Neural progenitor cell (in vitro differentiated cells): ENCODE measurements around the gene SLC7A10. TPM values are rescaled to one million over a fixed set of nuclear protein-coding genes. Genes with fewer than 3 reads are reported as not detected.
A peak's percentile ranks its signal among the peaks of the same experiment; 100 is the strongest.

Experiments used
- DNase-seq: peaks from one replicate; pipeline ENCODE4 v3.0.0-alpha.2; 2016; ENCODE audit warnings: low spot score
- H2AFZ ChIP-seq: fragments of 200-600 bp; sonication (generic); replicated peaks from 2 replicates; pipeline ENCODE4 v1.6.1; 2016; ENCODE audit warnings: antibody characterized with exemption
- H3F3A ChIP-seq: fragments of 200-600 bp; sonication (generic); 2 replicates; pipeline ENCODE4 v1.6.1; 2016; ENCODE audit warnings: antibody characterized with exemption, low read depth
- H3K27ac ChIP-seq: fragments of 200-600 bp; sonication (generic); 2 replicates; pipeline ENCODE4 v1.5.1; 2016; ENCODE audit warnings: mild to moderate bottlenecking
- H3K27me3 ChIP-seq: fragments of 200-600 bp; sonication (generic); 2 replicates; pipeline ENCODE4 v1.6.1; 2016; ENCODE audit warnings: mild to moderate bottlenecking, moderate library complexity
- H3K36me3 ChIP-seq: fragments of 200-600 bp; sonication (generic); 2 replicates; pipeline ENCODE4 v1.5.1; 2016
- H3K4me1 ChIP-seq: fragments of 200-600 bp; sonication (generic); 2 replicates; pipeline ENCODE4 v1.6.1; 2016; ENCODE audit warnings: mixed run types
- H3K4me2 ChIP-seq: fragments of 200-600 bp; sonication (generic); 2 replicates; pipeline ENCODE4 v1.6.1; 2016
- H3K4me3 ChIP-seq: fragments of 200-600 bp; sonication (generic); 2 replicates; pipeline ENCODE4 v1.5.1; 2016
- H3K79me2 ChIP-seq: fragments of 200-600 bp; sonication (generic); 2 replicates; pipeline ENCODE4 v1.6.1; 2016; ENCODE audit warnings: low read depth
- H3K9ac ChIP-seq: fragments of 200-600 bp; sonication (generic); 2 replicates; pipeline ENCODE4 v1.6.1; 2016
- H3K9me3 ChIP-seq: fragments of 200-600 bp; sonication (generic); 2 replicates; pipeline ENCODE4 v1.5.1; 2016; ENCODE audit warnings: low read depth
- H4K20me1 ChIP-seq: fragments of 200-600 bp; sonication (generic); 2 replicates; pipeline ENCODE4 v1.6.1; 2016; ENCODE audit warnings: low read depth
- H3K27ac Mint-ChIP-seq: 3 replicates; pipeline ENCODE4 v1.8.0; 2021; ENCODE audit warnings: mixed read lengths
- H3K27me3 Mint-ChIP-seq: 2 replicates; pipeline ENCODE4 v1.8.0; 2022; ENCODE audit warnings: low read depth, mild to moderate bottlenecking, inconsistent platforms, moderate library complexity, mixed read lengths; ENCODE audit not compliant: insufficient read depth
- H3K36me3 Mint-ChIP-seq: 3 replicates; pipeline ENCODE4 v1.8.0; 2021; ENCODE audit warnings: mixed read lengths
- H3K4me1 Mint-ChIP-seq: 3 replicates; pipeline ENCODE4 v1.8.0; 2021; ENCODE audit warnings: mixed read lengths
- H3K4me3 Mint-ChIP-seq: 3 replicates; pipeline ENCODE4 v1.8.0; 2021; ENCODE audit warnings: mild to moderate bottlenecking, moderate library complexity, mixed read lengths
- H3K9me3 Mint-ChIP-seq: 3 replicates; pipeline ENCODE4 v1.8.0; 2020; ENCODE audit warnings: mixed read lengths
- EZH2 ChIP-seq: fragments of 200-600 bp; sonication (generic); IDR thresholded peaks from 2 replicates; pipeline ENCODE4 v1.6.1; 2017; ENCODE audit warnings: antibody characterized with exemption, mild to moderate bottlenecking, moderate library complexity
- EZH2phosphoT487 ChIP-seq: fragments of 200-600 bp; sonication (generic); IDR thresholded peaks from 2 replicates; pipeline ENCODE4 v1.6.1; 2017; ENCODE audit warnings: antibody characterized with exemption
- total RNA-seq: library from RNA; depleted of rRNA; stranded (reverse); fragments of >200 nt; gene quantifications from 2 replicates; pipeline ENCODE4 v1.2.3, GENCODE V29; 2015; ENCODE audit warnings: low replicate concordance
- TF ChIP-seq, protein P1 (sequence below): fragments of 200-600 bp; sonication (generic); IDR thresholded peaks from 2 replicates; pipeline ENCODE4 v1.5.1; 2017; ENCODE audit warnings: antibody characterized with exemption, mild to moderate bottlenecking

Gene SLC7A10
- total RNA-seq, 1 donor from 2014 or later: 0.79 TPM

DNA sequence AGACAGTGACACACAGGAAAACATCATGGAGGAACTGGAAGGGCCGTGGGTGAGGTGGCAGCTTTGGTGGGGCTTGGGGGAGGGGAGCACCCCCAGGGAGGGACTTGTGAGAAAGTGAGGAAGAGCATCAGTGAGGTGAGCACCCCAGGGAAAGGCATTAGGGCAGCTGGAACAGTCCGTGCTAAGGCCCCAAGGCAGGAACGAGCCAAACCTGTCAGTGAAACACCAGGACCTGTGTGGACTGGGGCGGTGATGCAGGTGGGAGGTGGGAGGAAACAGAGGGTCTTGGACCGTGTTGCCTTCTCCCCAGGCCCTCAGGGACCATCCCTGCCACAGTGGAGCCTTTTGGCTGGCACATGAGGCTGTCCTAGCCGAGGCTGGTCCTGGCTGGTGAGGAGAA is 17.3 kb upstream of the SLC7A10 start:
- no peak for DNase-seq
- H3K4me2 ChIP-seq: no peak overlapping the region
- no peaks in the 10 kb centered on the region for H3F3A ChIP-seq
- peaks cover 2% of the 10 kb centered on the region for H3K9me3 Mint-ChIP-seq
- H3K27ac Mint-ChIP-seq: no peak overlapping the region
- H3K27me3 ChIP-seq: no peaks in the 10 kb centered on the region
- H3K4me1 Mint-ChIP-seq: no peaks in the 10 kb centered on the region
- H3K79me2 ChIP-seq: no peaks in the 10 kb centered on the region
- no peak overlapping the region for H3K27ac ChIP-seq
- no peak overlapping the region for H2AFZ ChIP-seq
- H3K4me1 ChIP-seq: no peaks in the 10 kb centered on the region
- no peaks in the 10 kb centered on the region for H3K36me3 Mint-ChIP-seq
- H3K4me3 Mint-ChIP-seq: no peak overlapping the region
- TF ChIP-seq, protein P1, sequence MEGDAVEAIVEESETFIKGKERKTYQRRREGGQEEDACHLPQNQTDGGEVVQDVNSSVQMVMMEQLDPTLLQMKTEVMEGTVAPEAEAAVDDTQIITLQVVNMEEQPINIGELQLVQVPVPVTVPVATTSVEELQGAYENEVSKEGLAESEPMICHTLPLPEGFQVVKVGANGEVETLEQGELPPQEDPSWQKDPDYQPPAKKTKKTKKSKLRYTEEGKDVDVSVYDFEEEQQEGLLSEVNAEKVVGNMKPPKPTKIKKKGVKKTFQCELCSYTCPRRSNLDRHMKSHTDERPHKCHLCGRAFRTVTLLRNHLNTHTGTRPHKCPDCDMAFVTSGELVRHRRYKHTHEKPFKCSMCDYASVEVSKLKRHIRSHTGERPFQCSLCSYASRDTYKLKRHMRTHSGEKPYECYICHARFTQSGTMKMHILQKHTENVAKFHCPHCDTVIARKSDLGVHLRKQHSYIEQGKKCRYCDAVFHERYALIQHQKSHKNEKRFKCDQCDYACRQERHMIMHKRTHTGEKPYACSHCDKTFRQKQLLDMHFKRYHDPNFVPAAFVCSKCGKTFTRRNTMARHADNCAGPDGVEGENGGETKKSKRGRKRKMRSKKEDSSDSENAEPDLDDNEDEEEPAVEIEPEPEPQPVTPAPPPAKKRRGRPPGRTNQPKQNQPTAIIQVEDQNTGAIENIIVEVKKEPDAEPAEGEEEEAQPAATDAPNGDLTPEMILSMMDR: no peak
- TF ChIP-seq EZH2phosphoT487: no peak
- no peak for TF ChIP-seq EZH2
- H3K9ac ChIP-seq: no peak overlapping the region
- H3K36me3 ChIP-seq: no peaks in the 10 kb centered on the region
- no peaks in the 10 kb centered on the region for H4K20me1 ChIP-seq
- H3K4me3 ChIP-seq: no peak overlapping the region
- peaks cover 6% of the 10 kb centered on the region for H3K27me3 Mint-ChIP-seq
- peaks cover 5% of the 10 kb centered on the region for H3K9me3 ChIP-seq

DNA sequence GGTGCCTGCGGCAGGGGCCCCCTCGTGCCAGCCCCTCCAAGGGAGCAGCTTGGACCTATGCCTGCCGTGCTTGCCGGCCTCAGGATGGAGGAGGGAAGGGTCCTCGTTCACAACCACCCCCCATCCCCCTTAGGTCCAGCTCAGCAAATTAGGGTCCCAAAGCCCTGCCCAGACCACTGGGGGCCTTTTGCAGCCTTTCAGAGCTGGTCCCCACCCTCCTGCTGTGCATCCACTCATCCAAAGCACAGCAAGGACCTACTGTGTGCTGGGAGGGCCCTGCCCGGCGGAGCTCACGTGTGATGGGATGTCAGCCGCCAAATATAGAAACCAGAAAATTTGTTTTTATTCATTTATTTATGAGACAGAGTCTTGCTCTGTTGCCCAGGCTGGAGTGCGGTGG is 16.5 kb upstream of the SLC7A10 start:
- TF ChIP-seq EZH2phosphoT487 (no peak), EZH2 (no peak)
- TF ChIP-seq, protein P1: no peak
- DNase-seq: no peak
- Mint-ChIP-seq H3K36me3 (no peaks in the 10 kb centered on the region), H3K9me3 (peaks cover 2% of the 10 kb centered on the region), H3K4me1 (no peaks in the 10 kb centered on the region), H3K4me3 (no peak overlapping the region), H3K27ac (no peak overlapping the region), H3K27me3 (peaks cover 5% of the 10 kb centered on the region)
- no peaks in the 10 kb centered on the region for H3K79me2 ChIP-seq
- no peak overlapping the region for H3K9ac ChIP-seq
- no peaks in the 10 kb centered on the region for H3F3A ChIP-seq
- no peak overlapping the region for H3K27ac ChIP-seq
- no peak overlapping the region for H2AFZ ChIP-seq
- no peaks in the 10 kb centered on the region for H3K27me3 ChIP-seq
- no peak overlapping the region for H3K4me2 ChIP-seq
- H3K4me1 ChIP-seq: no peaks in the 10 kb centered on the region
- no peaks in the 10 kb centered on the region for H4K20me1 ChIP-seq
- H3K4me3 ChIP-seq: no peak overlapping the region
- H3K36me3 ChIP-seq: no peaks in the 10 kb centered on the region
- peaks cover 5% of the 10 kb centered on the region for H3K9me3 ChIP-seq

DNA sequence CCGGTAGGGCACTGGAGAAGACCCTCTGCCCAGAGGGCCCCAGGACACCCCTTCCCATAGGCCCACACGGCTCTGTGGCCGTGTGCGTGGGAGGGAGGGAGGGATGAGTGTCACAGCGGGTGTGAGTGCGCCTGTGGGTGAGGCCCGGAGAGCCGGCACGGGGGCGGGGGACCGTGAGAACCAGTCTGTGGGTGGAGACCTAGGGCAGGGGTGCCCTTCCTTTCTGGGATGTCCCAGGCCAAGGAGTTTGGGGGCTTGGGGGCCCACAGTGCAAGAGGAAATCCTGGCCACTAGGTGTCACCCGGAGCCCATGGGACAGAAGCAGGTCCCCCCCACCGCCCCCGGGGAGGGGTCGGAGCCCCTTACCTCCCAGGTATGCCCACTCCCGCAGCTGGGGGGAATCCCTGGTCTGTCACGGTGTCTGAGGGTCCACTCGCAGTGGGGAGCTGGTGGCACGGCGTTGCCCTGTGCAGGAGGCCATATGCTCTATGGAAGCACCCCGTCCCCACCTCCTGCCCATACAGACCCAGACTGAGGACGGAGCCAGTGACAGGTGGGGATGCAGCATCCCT is 16.0 kb upstream of the SLC7A10 start:
- no peak overlapping the region for H3K9ac ChIP-seq
- H3K27ac ChIP-seq: no peak overlapping the region
- Mint-ChIP-seq H3K9me3 (peaks cover 2% of the 10 kb centered on the region), H3K36me3 (no peaks in the 10 kb centered on the region), H3K27me3 (peaks cover 4% of the 10 kb centered on the region), H3K27ac (no peak overlapping the region), H3K4me1 (no peaks in the 10 kb centered on the region), H3K4me3 (no peak overlapping the region)
- no peaks in the 10 kb centered on the region for H4K20me1 ChIP-seq
- no peaks in the 10 kb centered on the region for H3K27me3 ChIP-seq
- no peak for TF ChIP-seq EZH2phosphoT487
- TF ChIP-seq, protein P1: peak; percentile 82
- no peaks in the 10 kb centered on the region for H3K36me3 ChIP-seq
- no peaks in the 10 kb centered on the region for H3K79me2 ChIP-seq
- H3K4me3 ChIP-seq: no peak overlapping the region
- no peak overlapping the region for H2AFZ ChIP-seq
- H3K4me1 ChIP-seq: no peaks in the 10 kb centered on the region
- H3K4me2 ChIP-seq: no peak overlapping the region
- peak; percentile 55 for DNase-seq
- peaks cover 5% of the 10 kb centered on the region for H3K9me3 ChIP-seq
- H3F3A ChIP-seq: no peaks in the 10 kb centered on the region
